HG02623 (cell line): ENCODE measurements around the gene PGM1.
"Not testable (repeated sequence)": the region's sequence is repeated elsewhere in the genome, so short reads cannot be mapped to it uniquely, and the experiment has no call there.

Experiments
- ATAC-seq: cut with Tn5 transposase; IDR thresholded peaks from one replicate; pipeline ENCODE4 v1.9.1; 2021; ENCODE audit warnings: moderate library complexity; ENCODE audit not compliant: unreplicated experiment

Gene PGM1

DNA sequence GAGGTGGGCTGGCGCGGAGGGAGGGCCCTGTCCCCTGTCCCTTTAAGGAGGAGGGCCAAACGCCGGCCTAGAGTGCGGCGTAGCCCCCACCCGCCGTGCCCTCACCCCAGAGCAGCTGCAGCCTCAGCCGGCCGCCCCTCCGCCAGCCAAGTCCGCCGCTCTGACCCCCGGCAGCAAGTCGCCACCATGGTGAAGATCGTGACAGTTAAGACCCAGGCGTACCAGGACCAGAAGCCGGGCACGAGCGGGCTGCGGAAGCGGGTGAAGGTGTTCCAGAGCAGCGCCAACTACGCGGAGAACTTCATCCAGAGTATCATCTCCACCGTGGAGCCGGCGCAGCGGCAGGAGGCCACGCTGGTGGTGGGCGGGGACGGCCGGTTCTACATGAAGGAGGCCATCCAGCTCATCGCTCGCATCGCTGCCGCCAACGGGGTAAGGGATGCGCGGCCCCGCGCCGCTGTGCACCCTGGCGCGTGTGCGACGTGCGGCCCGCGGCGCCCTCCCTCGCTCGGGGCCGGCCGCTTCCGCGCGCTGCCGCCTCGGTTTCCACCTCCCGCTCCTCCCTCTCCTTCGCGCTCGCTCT is at the start of gene PGM1:
TSS of gene PGM1 (plus strand) at position 109 of the 583 bp plus-strand sequence. CDS start at position 187, 78 bp downstream.
- ATAC-seq = peak; percentile 64

DNA sequence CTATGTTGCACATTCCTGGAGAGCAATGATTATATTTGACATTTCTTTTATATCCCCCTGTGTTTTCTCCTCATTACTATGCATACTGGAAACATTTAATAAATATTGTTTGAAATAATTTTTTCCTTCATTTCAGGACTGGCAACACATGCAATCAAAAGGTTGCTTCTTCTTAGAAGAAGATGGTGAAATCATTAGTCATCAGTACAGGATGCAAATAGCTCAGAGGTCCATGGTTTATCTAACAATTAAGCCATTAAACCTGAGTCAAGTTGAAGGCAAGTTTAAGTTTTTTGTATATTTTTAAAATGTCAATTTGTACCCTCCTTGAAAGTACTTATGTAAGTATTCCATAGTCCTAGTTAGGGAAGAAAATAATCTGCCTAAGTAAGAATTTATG is 47.4 kb upstream of the PGM1 start:
- no peak for ATAC-seq

DNA sequence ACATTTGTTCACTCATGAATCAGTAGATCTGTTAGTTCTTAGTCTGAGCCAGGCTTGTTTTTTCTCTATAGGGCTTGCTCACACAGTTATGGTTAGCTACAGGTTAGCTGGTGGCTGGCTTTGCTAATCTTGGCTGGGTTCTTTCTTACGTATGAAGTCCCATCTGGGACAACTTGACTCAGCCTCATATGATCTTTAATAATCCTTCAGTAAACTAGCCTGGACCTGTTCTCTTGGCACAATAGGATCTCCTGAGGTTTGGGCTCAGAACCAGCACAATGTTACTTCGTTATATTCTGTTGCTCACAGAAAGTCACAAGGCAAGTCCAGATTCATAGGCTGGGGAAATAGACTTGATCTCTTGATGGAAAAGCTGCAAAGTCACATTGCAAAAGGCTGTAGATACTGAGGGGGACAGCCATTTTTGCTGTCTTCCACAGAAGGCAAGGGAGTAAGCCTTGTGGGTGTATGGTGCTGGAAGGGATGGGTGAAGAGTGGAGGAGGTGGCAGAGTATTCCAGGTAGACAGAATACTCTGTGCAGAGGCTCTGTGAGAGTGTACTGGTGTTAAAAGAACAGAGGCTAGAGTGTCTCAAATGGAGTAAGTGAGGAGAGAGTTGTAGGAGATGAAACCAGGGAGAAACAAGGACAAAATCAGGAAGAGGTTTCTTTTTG is 45.5 kb upstream of the PGM1 start:
- no peak for ATAC-seq

DNA sequence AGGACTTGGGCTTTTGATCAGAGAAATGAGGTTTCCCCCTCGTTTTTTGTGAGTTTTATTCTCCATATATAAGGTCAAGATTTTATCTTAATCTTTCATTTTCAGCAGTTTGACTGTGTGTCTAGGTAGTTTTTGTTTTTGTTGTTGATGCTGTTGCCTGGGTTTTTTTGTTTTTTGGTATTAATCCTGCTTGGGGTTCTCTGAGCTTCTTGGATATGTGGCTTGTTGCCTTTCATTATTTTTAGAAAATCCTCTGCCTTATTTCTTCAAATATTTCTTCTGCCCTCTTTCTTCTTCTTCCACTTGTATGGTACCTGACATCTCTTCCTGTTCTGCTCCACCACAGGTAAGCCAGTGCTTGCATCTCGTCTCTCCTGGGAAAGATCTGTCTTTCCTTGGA is 44.9 kb upstream of the PGM1 start:
- no peak for ATAC-seq

DNA sequence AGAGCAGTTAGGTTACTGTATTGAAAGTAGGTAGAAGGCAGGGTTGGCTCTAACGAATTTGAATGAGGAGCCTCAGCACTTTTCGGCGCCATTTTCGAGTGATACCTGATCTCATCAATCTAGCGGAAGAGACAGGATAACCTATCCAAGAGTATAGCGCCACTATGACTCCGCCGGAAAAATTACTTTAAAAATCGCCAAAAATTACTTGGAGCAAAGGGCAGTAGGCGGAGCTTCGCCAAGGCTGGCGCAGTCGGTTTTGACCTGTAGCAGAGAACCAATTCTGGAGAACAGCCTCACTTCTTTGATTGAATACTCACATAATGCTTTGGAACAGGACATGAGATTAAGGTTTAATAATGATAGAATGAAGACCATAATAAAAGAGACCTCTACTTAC is 44.3 kb upstream of the PGM1 start:
- ATAC-seq = no peak

DNA sequence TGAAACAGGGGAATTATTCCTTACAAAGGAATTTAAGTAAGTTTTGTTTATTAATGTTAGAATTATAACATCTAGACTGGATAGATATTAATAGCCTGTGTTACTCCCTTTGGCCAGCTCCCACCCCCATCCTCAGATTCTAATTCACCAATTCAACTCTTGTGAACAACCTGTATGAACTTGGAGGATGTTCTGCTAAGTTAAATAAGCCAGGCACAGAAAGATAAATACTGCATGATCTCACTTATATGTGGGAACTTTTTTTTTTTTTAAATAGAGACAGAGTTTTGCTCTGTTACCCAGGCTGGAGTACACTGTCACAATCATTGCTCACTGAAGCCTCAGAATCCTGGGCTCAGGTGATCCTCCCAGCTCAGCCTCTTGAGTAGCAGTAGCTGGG is 37.7 kb upstream of the PGM1 start:
- ATAC-seq = no peak

DNA sequence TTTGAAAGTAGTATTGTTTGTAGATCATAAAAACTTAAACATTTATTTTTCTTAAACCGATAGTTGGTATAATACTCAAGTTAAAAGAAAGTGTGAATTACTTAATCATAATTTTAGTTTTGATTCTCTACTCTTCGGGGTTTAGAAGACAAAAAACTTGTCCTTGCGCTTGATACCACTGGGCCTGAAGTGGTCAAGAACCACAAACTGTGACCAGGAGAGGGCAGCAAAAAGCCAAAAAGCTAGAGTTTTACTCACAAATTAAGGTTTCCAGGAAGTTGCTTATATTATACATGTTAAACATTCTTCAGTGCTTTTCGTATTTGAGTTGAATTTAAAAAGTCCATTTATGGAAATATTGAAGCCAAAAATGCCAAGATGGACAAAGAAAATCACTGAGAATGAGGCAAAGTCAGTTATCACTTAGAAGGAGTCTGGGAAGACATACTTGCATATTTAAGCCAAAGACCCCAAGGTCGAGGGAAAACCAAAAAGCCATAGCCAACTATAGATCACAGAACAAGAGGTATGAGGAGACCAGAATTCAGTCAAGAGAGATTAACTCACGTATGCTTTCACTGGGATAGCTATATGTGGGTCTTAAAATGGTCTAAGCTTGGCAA is 35.7 kb upstream of the PGM1 start:
- ATAC-seq = no peak

GRCh38 chr1:63559357-63559756 is 33.9 kb upstream of the PGM1 start:
- ATAC-seq = no peak

DNA sequence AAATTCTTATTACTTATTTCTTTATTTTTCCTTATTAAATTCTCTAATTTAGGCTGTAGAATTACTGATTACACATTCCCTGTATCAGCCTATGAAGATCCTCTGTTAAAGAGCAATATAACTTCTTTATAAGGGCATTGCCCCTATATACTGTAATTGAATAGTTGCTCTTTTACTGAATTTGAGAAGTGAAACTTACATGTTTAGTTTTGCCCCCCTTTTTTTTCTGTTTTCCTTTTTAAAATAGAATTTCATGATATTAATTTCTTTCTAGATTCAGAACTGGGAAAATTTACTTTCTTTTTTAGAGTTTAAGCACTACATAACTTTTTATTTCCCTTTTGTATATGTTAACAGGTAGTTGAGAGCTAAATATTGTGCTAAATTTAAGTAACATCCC is 29.5 kb upstream of the PGM1 start:
- ATAC-seq = no peak

- no peak for ATAC-seq
Observed at GRCh38 chr1:63569068-63569467, 24.1 kb upstream of the PGM1 start.

- ATAC-seq = no peak
Observed at GRCh38 chr1:63569640-63570316, 23.4 kb upstream of the PGM1 start.

DNA sequence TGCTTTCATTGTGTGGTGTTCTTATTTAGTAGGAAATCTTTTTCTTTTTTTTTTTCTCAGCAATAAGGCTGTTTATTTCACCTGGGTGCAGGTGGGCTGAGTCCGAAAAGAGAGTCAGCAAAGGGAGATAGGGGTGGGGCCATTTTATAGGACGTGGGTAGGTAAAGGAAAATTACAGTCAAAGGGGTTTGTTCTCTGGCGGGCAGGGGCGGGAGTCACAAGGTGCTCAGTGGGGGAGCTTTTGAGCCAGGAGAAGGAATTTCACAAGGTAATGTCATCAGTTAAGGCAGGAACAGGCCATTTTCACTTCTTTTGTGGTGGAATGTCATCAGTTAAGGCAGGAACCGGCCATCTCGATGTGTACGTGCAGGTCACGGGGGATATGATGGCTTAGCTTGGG is 20.5 kb upstream of the PGM1 start:
- not testable (repeated sequence) for ATAC-seq

GRCh38 chr1:63574203-63574796 is 18.9 kb upstream of the PGM1 start:
- not testable (repeated sequence) for ATAC-seq

- no peak for ATAC-seq
Observed at GRCh38 chr1:63575340-63575826, 17.8 kb upstream of the PGM1 start.

DNA sequence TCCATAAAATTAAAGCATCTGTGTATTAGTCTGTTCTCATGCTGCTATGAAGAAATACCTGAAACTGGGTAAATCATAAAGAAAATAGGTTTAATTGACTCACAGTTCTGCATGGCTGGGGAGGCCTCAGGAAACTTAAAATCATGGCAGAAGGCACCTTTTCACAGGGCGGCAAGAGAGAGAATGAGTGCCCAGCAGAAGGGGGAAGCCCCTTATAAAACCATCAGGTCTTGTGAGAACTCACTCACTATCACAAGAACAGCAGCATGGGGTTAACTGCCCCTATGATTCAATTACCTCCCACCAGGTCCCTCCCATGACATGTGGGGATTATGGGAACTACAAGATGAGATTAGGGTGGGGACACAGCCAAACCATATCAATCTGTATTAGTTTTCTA is 6.9 kb upstream of the PGM1 start:
- ATAC-seq = not testable (repeated sequence)

GRCh38 chr1:63590166-63590560 is 3.0 kb upstream of the PGM1 start:
- no peak for ATAC-seq

DNA sequence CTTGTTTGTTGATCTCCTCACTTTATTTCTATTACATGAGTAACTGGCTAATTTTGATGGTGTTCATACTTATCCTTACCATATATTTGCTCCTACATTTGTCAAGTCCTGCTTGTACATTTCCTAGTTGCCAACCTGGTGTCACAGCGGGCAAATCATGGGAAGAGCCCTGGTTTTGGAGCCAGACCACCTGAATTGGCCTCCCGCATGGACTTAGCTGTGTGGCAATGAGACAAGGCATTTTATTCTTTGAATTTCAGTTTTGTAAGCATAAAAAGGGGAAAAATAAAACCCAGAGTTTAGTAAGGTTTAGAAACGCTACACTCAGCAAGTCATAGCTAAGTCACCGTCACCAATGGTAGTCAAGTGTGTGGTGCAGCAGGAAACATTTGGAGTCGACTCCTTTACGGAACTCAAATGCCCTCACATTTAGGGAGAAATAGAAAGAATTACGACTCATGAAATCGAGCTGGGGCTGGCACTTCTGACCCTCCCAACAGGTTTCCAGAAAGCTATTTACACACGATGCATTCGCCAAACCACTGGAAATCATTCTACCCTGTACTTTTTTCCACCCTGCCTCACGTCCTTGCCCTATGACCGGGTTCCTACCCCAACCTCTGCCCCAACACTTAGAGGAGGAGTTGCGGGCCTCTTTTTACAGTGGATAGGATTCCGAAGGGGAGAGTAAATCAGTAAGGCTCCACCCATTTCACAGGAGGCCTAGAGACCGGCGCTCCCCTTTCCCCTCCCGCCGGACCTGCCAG is 492 bp upstream of the PGM1 start:
- ATAC-seq = no peak

DNA sequence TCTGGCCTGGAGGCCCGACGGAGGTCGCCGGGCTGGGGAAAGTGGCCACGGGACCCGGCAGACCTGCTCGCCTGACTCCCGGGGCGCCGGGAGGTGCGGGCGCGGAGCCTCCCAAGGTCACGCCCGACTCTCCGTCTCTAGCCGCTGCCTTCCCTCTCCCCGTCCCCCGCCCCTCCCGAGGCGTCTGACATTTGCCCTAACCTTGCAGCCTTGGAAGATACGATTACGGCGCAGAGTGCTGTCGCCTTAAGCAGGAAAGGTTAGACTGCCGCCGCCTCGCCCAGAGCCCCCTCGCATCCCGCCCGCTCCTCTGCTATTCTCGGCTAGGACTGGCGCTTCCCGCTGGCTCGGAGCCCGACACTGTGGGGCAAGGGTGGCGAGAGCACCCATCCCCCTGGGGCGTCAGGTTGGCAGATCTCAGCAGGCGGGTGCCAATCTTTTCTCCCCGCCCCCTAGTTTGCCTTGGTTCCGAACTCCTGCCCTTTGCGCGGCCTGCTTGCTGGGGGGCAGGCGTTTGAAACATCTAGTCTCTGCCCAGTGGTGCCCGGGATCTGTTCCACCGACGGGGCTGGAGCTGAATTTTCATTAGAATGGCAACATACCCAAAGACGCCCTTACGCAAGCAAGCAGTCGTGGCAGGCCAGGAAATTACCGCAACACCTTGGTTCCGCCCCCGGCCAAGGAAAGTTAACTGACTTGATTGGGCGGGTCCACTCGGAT is 835 bp downstream of the PGM1 start:
- peak; percentile 46 for ATAC-seq

DNA sequence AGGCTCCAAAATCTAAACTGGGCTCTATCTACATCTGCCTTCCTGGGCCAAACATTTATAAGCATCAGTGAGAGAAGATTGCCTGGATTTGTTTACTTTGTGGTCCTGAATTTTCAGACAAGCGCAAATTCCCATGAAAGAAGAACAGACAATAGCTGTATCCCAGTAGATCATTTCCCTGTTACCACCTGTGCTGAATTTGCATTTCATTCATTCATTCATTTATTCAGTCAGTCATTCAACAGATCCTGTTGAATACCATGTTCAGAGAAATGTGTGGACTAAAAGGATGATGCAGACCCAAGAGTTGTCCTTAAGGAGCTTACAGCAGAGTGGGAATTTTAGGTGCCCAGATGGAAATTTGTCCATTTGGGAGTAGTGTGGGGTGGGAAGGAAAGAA is 2.2 kb downstream of the PGM1 start:
- no peak for ATAC-seq

GRCh38 chr1:63599799-63600198 is 6.6 kb downstream of the PGM1 start:
- ATAC-seq = no peak
